GM19238 (cell line): ENCODE results near the gene PAOX.

Experiments
- DNase-seq: peaks from one replicate; pipeline ENCODE4 v3.0.0; 2011; ENCODE audit warnings: low spot score; ENCODE audit not compliant: insufficient read length

PAOX gene

GRCh38 chr10:133379152-133379800 lies at the start of gene PAOX:
Gene PAOX (plus strand): TSS chr10:133379262. CDS start chr10:133379317, 55 bp downstream.
- peak; percentile 87 for DNase-seq

DNA sequence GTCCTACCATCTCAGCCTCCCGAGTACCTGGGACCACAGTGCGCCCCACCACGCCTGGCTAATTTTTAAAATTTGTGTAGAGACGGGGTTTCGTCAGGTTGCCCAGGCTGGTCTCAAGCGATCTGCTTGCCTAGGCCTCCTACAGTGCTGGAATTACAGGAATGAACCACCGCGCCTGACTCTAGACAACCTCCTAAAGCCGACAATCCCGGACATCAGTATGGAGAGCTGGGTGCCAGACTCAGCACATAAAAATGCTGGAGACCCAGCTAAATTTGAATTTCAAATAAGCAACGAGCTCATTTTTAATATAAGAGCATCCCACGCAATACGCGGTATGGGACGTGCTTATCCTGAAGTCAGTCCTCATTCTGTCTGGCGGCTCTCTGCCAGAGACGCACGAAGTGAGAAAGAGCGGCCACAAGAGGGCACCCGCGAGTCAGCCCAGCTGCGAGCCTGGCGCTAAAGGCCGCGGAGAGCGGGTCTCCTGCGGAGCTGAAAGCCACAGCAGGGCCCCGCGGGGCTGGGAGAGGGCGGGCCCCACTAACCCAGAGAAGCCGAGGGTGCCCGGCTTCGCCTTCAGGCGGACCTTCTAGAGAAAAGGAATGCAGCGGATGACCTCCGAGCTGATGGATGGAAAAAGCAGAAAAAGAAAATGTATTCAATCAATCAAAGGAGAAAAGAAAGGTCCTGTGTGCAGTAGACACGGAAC lies 49.4 kb upstream of the PAOX start:
- DNase-seq, result peak; percentile 96

- DNase-seq, result no peak
Measured at GRCh38 chr10:133332936-133333699, 45.9 kb upstream of the PAOX start.

DNA sequence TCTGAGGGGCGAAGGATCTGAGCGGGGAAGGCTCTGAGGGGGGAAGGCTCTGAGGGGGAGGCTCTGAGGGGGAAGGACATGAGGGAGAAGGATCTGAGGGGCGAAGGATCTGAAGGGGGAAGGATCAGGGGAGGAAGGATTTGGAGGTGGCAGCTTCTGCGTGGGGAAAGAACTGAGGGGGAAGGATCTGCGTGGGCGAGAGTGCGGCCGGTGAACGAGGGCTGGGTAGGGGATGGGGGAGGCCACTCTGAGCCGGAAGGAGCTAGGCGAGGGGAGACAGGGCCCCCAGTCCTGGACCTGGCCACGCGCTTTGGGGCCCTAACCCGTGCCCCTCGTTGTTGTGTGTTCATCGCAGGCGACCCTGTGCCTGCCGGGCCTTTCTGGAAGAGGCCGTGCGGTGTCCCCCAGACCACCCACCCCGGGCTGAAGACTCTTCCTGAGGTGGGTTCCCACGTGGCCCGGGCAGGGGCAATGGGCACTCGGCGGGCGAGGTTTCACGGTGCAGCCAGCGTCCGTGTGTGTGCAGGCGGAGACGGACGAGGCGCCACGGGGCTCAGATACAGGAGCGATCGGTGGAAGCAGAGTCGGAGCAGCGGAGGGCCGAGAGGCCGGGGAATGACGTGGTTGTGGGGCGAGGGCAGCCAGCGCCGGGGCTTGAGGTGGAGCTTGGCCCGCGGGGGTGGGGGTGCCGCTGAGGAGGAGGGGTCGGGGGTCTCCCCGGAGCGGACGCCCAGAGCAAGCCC lies 44.4 kb upstream of the PAOX start:
- no peak for DNase-seq

DNA sequence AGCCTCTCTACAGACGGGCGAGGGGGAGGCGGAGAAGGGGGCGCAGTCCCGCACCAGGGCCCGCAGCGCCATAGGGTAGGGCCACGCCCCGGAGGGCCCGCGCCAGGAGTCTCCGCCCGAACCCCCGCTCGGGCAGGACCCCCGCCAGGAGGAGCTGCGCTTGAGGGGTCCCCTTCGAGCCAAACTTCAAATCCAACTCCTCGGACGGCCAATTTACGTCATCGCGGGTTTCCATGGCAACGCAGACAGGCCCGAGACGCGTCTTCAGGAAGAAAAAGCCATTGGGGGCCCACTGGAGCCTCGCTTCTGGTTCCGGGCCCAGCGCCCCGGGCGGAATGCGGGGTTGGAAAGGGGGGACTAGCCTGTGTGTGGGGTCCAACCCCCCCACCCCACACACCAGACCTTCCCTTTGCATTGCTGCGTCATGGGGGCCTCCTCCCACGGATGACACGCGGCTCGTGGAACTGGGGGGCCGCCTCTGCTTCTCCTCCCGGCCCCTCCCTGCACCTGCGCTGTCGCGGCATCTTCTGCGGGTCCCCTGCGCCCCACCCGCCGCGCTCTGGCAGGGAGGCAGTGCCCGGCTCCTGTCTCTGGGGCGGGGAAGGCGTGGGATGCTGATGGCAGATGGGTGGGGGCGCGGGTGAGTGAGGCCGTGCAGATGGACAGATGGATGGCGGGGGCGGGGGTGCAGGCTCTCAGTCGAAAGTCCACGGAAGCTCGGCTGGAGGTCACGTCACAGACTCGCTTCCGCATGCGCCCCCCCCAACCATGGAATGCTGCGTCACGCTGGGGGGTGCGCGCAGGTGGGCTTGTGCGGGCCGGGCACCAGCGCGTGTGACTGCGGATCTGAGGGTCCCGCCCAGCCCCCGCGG lies 43.6 kb upstream of the PAOX start:
- DNase-seq, result no peak

GRCh38 chr10:133336118-133336576 lies 42.9 kb upstream of the PAOX start:
- no peak for DNase-seq

DNA sequence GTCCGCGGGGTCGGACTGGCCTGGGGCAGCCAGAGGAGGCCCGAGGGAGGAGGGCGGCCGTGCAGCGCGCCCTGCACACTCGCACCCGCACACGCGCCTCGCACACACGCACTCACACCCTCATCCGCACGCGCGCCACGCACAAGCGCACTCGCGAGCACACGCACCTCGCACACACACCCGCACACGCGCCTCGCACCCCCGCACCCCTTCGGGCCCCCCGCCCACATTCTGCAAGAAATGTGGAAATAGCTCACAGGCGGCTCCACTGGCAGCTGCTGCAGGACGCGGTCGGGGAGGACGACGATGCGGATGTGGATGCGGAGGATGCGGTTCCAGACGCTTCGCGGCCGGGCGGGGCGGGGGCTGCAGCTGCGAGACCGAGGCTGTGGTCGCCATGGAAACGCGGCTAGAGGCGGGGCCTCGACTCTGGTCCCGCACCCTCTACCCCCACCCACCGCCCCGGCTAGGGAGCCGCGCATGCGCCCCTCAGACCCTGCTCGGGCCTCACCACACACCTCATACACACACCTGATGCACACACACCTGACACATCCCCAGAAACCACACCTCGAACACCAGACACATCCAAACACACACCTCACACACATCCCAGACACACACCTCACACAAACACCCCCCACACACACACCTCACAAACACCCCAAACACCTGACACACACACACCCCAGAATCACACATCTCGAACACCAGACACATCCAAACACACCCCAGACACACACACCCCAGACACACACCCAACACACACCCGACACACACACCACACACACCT lies 42.3 kb upstream of the PAOX start, which contains the start of gene CALY:
CALY (minus strand) TSS at position 320 of the 793 bp plus-strand sequence. CDS start 7,907 bp downstream, outside the sequence.
- peak; percentile 44 for DNase-seq

GRCh38 chr10:133337370-133337725 lies 41.7 kb upstream of the PAOX start:
- no peak for DNase-seq

DNA sequence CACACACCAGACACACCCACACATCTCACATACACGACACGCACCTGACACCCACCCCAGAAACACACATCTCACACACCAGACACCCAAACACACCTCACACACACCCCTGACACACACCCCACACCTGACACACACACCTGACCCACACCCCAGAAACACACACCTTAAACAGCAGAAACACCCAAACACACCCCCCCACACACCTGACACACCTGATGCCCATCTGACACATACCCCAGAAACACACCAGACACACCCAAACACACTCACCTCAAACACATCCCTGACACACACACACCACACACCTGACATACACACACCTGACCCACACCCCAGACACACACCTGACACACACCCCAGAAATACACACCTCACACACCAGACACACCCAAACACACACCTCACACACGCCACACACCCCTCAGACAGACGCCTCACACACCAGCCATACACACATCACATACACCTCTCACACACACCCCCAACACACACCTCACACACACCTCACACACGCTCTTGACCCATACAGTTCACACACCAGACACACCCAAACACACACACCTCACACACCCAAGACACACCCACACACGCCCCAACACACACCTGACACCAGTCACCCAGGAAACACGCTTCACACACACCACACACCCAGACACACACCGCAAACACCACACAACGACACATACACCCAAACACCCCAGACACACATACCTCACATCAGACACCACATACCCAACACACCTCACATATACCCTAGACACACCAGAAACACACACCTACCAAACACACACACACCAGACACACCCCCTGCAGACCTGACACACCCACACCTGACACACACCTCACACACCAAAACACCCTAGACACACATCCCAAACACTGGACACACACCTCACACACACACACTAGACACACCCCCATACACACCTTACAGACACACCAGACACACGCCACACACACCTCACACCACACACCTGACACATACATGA lies 40.7 kb upstream of the PAOX start:
- no peak for DNase-seq

- no peak for DNase-seq
Measured at GRCh38 chr10:133339708-133340380, 39.2 kb upstream of the PAOX start.

GRCh38 chr10:133341983-133342382 lies 37.1 kb upstream of the PAOX start:
- no peak for DNase-seq

GRCh38 chr10:133342942-133343341 lies 36.1 kb upstream of the PAOX start:
- DNase-seq, result no peak

GRCh38 chr10:133343558-133343957 lies 35.5 kb upstream of the PAOX start:
- no peak for DNase-seq

DNA sequence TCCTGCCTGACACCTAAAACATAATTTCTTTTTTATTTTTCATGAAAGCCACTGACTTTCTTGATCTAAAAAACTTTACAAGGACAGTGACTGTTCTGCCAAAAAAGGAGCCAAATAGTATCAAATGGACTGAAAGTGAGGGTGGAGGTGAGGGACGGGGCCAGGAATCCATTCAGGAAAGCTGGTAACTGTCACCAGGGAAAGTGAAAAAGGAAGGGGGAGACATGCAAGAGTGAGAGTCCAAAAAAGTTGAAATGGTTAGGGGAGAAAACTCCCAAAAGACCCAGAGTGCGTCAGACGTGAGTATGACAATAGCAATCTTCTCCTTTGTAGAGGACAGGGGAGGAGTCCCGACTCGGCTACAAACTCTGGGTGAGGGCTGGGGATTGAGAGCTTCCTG lies 34.8 kb upstream of the PAOX start:
- no peak for DNase-seq

GRCh38 chr10:133346413-133346812 lies 32.6 kb upstream of the PAOX start:
- DNase-seq, result no peak

DNA sequence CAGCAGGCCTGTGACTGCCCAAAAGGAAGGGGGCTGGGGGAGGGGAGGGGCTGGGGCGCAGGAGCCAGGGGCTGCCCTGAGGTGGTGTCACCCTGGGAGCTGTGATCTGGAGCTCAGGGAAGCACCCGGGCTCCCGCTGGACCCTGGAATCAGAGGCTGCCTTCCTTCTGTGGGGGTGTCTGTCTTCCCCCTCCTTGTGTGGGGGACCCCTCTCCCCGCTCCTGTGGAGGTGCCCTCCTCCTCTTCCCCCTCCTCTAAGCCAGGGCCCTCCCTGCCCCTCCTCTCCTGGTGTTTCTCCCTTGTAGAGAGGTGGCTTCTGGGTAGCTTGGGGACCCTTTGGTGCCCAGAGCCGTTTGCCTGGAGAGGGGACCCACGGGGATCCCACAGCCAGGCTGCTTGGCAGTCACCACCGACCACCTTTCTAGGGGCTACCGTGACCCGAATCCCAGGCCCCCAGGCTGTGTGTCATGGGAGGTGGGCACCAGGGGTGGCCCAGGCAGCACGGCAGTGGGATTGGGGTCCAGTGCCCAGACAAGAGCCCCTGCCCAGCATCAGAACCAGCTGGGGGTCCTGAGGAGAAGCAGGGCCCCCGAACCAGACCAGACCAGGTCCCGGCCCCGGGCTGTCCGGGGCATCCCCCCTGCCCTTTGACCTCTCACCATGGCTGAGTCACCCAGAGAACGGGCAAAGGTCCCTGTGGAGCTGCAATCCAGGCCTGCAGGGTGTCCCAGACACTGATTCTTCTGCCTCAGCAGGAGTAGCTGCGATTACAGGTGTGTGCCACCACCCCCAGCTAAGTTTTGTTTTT lies 31.1 kb upstream of the PAOX start:
- no peak for DNase-seq

- DNase-seq, result no peak
Measured at GRCh38 chr10:133349160-133349568, 29.9 kb upstream of the PAOX start.
